WTC11 (cell line): ENCODE results near the gene NSMCE3. TPM values are rescaled to one million over a fixed set of nuclear protein-coding genes. Genes with fewer than 3 reads are reported as not detected.

Experiments used
- ATAC-seq: fragments of 200-7000 bp; cut with Tn5 transposase; 2 replicates; pipeline ENCODE4 v1.10.0; 2021; ENCODE audit warnings: mild to moderate bottlenecking, moderate library complexity
- CTCF ChIA-PET: fragments of 300-600 bp; sonication (Branson Sonifier 250); formaldehyde crosslinking; loops from one replicate; lab custom pipeline; 2021; ENCODE audit warnings: antibody characterized with exemption; lab: Charles Lee
- POLR2A ChIA-PET: fragments of 350-600 bp; sonication (Branson Sonifier 250); formaldehyde crosslinking; loops from one replicate; lab custom pipeline; 2021; ENCODE audit warnings: antibody characterized with exemption; lab: Charles Lee
- DNase-seq: peaks from one replicate; pipeline ENCODE4 v3.0.0; 2021; ENCODE audit warnings: low spot score
- H3K27ac Mint-ChIP-seq: 2 replicates; pipeline ENCODE4 v1.8.0; 2021; ENCODE audit warnings: mixed read lengths
- H3K27me3 Mint-ChIP-seq: 2 replicates; pipeline ENCODE4 v1.8.0; 2021; ENCODE audit warnings: low read depth, mild to moderate bottlenecking, moderate library complexity, mixed read lengths
- H3K36me3 Mint-ChIP-seq: 2 replicates; pipeline ENCODE4 v1.8.0; 2021; ENCODE audit warnings: mixed read lengths
- H3K4me1 Mint-ChIP-seq: 2 replicates; pipeline ENCODE4 v1.8.0; 2022; ENCODE audit warnings: mixed read lengths
- H3K4me3 Mint-ChIP-seq: 2 replicates; pipeline ENCODE4 v1.8.0; 2021; ENCODE audit warnings: mild to moderate bottlenecking, moderate library complexity, mixed read lengths
- H3K9me3 Mint-ChIP-seq: 2 replicates; pipeline ENCODE4 v1.8.0; 2021; ENCODE audit warnings: mixed read lengths
- AR ChIP-seq: fragments of 250-450 bp; sonication (Bioruptor Pico); IDR thresholded peaks from 2 replicates; pipeline ENCODE4 v1.9.0; 2021; ENCODE audit warnings: mild to moderate bottlenecking
- ATF1 ChIP-seq: sonication (generic); formaldehyde crosslinking; IDR thresholded peaks from 2 replicates; pipeline ENCODE4 v1.8.1; 2023; ENCODE audit warnings: mild to moderate bottlenecking, moderate library complexity, missing genetic modification reagents
- JAZF1 ChIP-seq: fragments of 250-450 bp; sonication (Bioruptor Pico); IDR thresholded peaks from 2 replicates; pipeline ENCODE4 v1.9.0; 2021; ENCODE audit warnings: moderate library complexity, mild to moderate bottlenecking, inconsistent platforms
- MAX ChIP-seq: sonication (generic); formaldehyde crosslinking; IDR thresholded peaks from 2 replicates; pipeline ENCODE4 v1.8.0; 2022; ENCODE audit warnings: mild to moderate bottlenecking, missing genetic modification reagents
- MLX ChIP-seq: sonication (generic); formaldehyde crosslinking; IDR thresholded peaks from 2 replicates; pipeline ENCODE4 v1.8.1; 2023; ENCODE audit warnings: mild to moderate bottlenecking, missing genetic modification reagents, moderate library complexity
- ZNF219 ChIP-seq: sonication (generic); formaldehyde crosslinking; IDR thresholded peaks from 2 replicates; pipeline ENCODE4 v1.8.0; 2023; ENCODE audit warnings: missing genetic modification reagents, mild to moderate bottlenecking, borderline replicate concordance
- ZNF281 ChIP-seq: sonication (generic); formaldehyde crosslinking; IDR thresholded peaks from 2 replicates; pipeline ENCODE4 v1.8.0; 2023; ENCODE audit warnings: mild to moderate bottlenecking, missing genetic modification reagents
- total RNA-seq: library from RNA; stranded (reverse); gene quantifications from 3 replicates; pipeline ENCODE4 v1.2.3, GENCODE V29; 2021
- TF ChIP-seq, protein P1 (sequence below): sonication (generic); formaldehyde crosslinking; IDR thresholded peaks from 2 replicates; pipeline ENCODE4 v1.8.1; 2023; ENCODE audit warnings: mild to moderate bottlenecking, missing genetic modification reagents, moderate library complexity
- TF ChIP-seq, protein P2 (sequence below): sonication (generic); formaldehyde crosslinking; IDR thresholded peaks from 2 replicates; pipeline ENCODE4 v1.8.0; 2023; ENCODE audit warnings: missing genetic modification reagents, mild to moderate bottlenecking, borderline replicate concordance
- TF ChIP-seq, protein P3 (sequence below): sonication (generic); formaldehyde crosslinking; IDR thresholded peaks from 2 replicates; pipeline ENCODE4 v1.8.0; 2022; ENCODE audit warnings: mild to moderate bottlenecking, missing genetic modification reagents
- TF ChIP-seq, protein P4 (sequence below): sonication (generic); formaldehyde crosslinking; conservative IDR thresholded peaks from 2 replicates; pipeline ENCODE4 v1.8.1; 2022; ENCODE audit warnings: mild to moderate bottlenecking, missing genetic modification reagents

NSMCE3 gene
- total RNA-seq, 1 experiment from 2014 or later, result 6.6 TPM

GRCh38 chr15:29312387-29312786, 42.8 kb upstream of the NSMCE3 start (continued):
- TF ChIP-seq, protein P1, sequence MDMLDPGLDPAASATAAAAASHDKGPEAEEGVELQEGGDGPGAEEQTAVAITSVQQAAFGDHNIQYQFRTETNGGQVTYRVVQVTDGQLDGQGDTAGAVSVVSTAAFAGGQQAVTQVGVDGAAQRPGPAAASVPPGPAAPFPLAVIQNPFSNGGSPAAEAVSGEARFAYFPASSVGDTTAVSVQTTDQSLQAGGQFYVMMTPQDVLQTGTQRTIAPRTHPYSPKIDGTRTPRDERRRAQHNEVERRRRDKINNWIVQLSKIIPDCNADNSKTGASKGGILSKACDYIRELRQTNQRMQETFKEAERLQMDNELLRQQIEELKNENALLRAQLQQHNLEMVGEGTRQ (CRISPR knock-in tag), result no peak

- DNase-seq (no peak), ATAC-seq (no peak)
- Mint-ChIP-seq H3K27me3 (no peaks in the 10 kb centered on the region), H3K27ac (no peak overlapping the region), H3K4me1 (peaks cover 8% of the 10 kb centered on the region; the same call in 1 of the 2 replicates), H3K36me3 (no peaks in the 10 kb centered on the region), H3K4me3 (no peak overlapping the region), H3K9me3 (no peaks in the 10 kb centered on the region)
- CTCF ChIA-PET, result no interaction called here
- no peak for TF ChIP-seq MLX (CRISPR knock-in tag)
- TF ChIP-seq ZNF219, result no peak
- TF ChIP-seq MAX (CRISPR knock-in tag), result no peak
- no peak for TF ChIP-seq ATF1 (CRISPR knock-in tag)
- TF ChIP-seq AR, result no peak
- TF ChIP-seq ZNF281 (CRISPR knock-in tag), result no peak
- TF ChIP-seq, protein P2, sequence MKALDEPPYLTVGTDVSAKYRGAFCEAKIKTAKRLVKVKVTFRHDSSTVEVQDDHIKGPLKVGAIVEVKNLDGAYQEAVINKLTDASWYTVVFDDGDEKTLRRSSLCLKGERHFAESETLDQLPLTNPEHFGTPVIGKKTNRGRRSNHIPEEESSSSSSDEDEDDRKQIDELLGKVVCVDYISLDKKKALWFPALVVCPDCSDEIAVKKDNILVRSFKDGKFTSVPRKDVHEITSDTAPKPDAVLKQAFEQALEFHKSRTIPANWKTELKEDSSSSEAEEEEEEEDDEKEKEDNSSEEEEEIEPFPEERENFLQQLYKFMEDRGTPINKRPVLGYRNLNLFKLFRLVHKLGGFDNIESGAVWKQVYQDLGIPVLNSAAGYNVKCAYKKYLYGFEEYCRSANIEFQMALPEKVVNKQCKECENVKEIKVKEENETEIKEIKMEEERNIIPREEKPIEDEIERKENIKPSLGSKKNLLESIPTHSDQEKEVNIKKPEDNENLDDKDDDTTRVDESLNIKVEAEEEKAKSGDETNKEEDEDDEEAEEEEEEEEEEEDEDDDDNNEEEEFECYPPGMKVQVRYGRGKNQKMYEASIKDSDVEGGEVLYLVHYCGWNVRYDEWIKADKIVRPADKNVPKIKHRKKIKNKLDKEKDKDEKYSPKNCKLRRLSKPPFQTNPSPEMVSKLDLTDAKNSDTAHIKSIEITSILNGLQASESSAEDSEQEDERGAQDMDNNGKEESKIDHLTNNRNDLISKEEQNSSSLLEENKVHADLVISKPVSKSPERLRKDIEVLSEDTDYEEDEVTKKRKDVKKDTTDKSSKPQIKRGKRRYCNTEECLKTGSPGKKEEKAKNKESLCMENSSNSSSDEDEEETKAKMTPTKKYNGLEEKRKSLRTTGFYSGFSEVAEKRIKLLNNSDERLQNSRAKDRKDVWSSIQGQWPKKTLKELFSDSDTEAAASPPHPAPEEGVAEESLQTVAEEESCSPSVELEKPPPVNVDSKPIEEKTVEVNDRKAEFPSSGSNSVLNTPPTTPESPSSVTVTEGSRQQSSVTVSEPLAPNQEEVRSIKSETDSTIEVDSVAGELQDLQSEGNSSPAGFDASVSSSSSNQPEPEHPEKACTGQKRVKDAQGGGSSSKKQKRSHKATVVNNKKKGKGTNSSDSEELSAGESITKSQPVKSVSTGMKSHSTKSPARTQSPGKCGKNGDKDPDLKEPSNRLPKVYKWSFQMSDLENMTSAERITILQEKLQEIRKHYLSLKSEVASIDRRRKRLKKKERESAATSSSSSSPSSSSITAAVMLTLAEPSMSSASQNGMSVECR (CRISPR knock-in tag), result no peak
- TF ChIP-seq, protein P3, sequence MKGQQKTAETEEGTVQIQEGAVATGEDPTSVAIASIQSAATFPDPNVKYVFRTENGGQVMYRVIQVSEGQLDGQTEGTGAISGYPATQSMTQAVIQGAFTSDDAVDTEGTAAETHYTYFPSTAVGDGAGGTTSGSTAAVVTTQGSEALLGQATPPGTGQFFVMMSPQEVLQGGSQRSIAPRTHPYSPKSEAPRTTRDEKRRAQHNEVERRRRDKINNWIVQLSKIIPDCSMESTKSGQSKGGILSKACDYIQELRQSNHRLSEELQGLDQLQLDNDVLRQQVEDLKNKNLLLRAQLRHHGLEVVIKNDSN (CRISPR knock-in tag), result no peak
- no peak for TF ChIP-seq JAZF1 (CRISPR knock-in tag)
- TF ChIP-seq, protein P4, sequence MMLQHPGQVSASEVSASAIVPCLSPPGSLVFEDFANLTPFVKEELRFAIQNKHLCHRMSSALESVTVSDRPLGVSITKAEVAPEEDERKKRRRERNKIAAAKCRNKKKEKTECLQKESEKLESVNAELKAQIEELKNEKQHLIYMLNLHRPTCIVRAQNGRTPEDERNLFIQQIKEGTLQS (CRISPR knock-in tag), result no peak
- POLR2A ChIA-PET, result no interaction called here
These were observed 42.1 kb upstream of the NSMCE3 start for GRCh38 chr15:29311696-29312095.
